ENCODE data around the gene ARMS2. TPM values are rescaled to one million over a fixed set of nuclear protein-coding genes. Genes with fewer than 3 reads are reported as not detected.

Gene ARMS2
- total RNA-seq, 1 donor from 2014 or later, result not detected

GRCh38 chr10:122465401-122466040, 11.1 kb downstream of the ARMS2 start:
- Histone ChIP-seq H3K4me1 (peaks cover 14% of the 10 kb centered on the region), H3K9me3 (ENCODE audit: low read depth) (no peaks in the 10 kb centered on the region), H3K9ac (no peak overlapping the region), H3K36me3 (no peaks in the 10 kb centered on the region), H3K4me3 (no peak overlapping the region), H3K79me2 (ENCODE audit: low read depth) (no peaks in the 10 kb centered on the region), H2AFZ (replicated peaks) (no peak overlapping the region), H3F3A (ENCODE audit: low read depth) (no peaks in the 10 kb centered on the region), H3K27me3 (peaks cover 68% of the 10 kb centered on the region), H3K27ac (no peak overlapping the region), H4K20me1 (ENCODE audit: low read depth) (peaks cover 11% of the 10 kb centered on the region), H3K4me2 (no peak overlapping the region)
- no peak for TF ChIP-seq EZH2phosphoT487 (IDR thresholded peaks at IDR 0.05)
- TF ChIP-seq CTCF (IDR thresholded peaks at IDR 0.05), result no peak
- H3K27ac Mint-ChIP-seq, result no peak overlapping the region
- H3K4me3 Mint-ChIP-seq, result no peak overlapping the region
- H3K4me1 Mint-ChIP-seq, result peaks cover 13% of the 10 kb centered on the region
- peaks cover 4% of the 10 kb centered on the region for H3K36me3 Mint-ChIP-seq
- H3K9me3 Mint-ChIP-seq, result no peaks in the 10 kb centered on the region
- no peak for DNase-seq (ENCODE audit: low spot score)
- H3K27me3 Mint-ChIP-seq (ENCODE audit: insufficient read depth, low read depth), result peaks cover 33% of the 10 kb centered on the region

- H3K4me3 ChIP-seq, result no peak overlapping the region
- no peak for DNase-seq (ENCODE audit: low spot score)
- peaks cover 8% of the 10 kb centered on the region for H3K4me1 ChIP-seq
- Mint-ChIP-seq H3K36me3 (peaks cover 4% of the 10 kb centered on the region), H3K9me3 (no peaks in the 10 kb centered on the region), H3K27ac (no peak overlapping the region), H3K4me3 (no peak overlapping the region), H3K27me3 (ENCODE audit: insufficient read depth, low read depth) (peaks cover 30% of the 10 kb centered on the region), H3K4me1 (peaks cover 10% of the 10 kb centered on the region)
- H4K20me1 ChIP-seq (ENCODE audit: low read depth), result peaks cover 11% of the 10 kb centered on the region
- H3K4me2 ChIP-seq, result no peak overlapping the region
- no peaks in the 10 kb centered on the region for H3K79me2 ChIP-seq (ENCODE audit: low read depth)
- no peaks in the 10 kb centered on the region for H3K36me3 ChIP-seq
- H2AFZ ChIP-seq (replicated peaks), result no peak overlapping the region
- no peaks in the 10 kb centered on the region for H3F3A ChIP-seq (ENCODE audit: low read depth)
- peaks cover 54% of the 10 kb centered on the region for H3K27me3 ChIP-seq
- H3K27ac ChIP-seq, result no peak overlapping the region
- H3K9me3 ChIP-seq (ENCODE audit: low read depth), result no peaks in the 10 kb centered on the region
- no peak for TF ChIP-seq CTCF (IDR thresholded peaks at IDR 0.05)
- H3K9ac ChIP-seq, result no peak overlapping the region
Measured at GRCh38 chr10:122466951-122467381, 12.5 kb downstream of the ARMS2 start.

- H3K9me3 Mint-ChIP-seq, result no peaks in the 10 kb centered on the region
- H3K9me3 ChIP-seq (ENCODE audit: low read depth), result no peaks in the 10 kb centered on the region
- H3K27ac ChIP-seq, result no peak overlapping the region
- peaks cover 7% of the 10 kb centered on the region for H3K4me1 Mint-ChIP-seq
- H4K20me1 ChIP-seq (ENCODE audit: low read depth), result peaks cover 11% of the 10 kb centered on the region
- peaks cover 4% of the 10 kb centered on the region for H3K36me3 Mint-ChIP-seq
- H3K9ac ChIP-seq, result no peak overlapping the region
- peaks cover 47% of the 10 kb centered on the region for H3K27me3 ChIP-seq
- no peak for TF ChIP-seq EZH2phosphoT487 (IDR thresholded peaks at IDR 0.05)
- TF ChIP-seq EZH2 (IDR thresholded peaks at IDR 0.05), result no peak
- no peak for TF ChIP-seq CTCF (IDR thresholded peaks at IDR 0.05)
- no peak overlapping the region for H2AFZ ChIP-seq (replicated peaks)
- no peak overlapping the region for H3K4me3 Mint-ChIP-seq
- no peaks in the 10 kb centered on the region for H3K36me3 ChIP-seq
- no peak overlapping the region for H3K27ac Mint-ChIP-seq
- H3K4me2 ChIP-seq, result no peak overlapping the region
- peaks cover 23% of the 10 kb centered on the region for H3K27me3 Mint-ChIP-seq (ENCODE audit: insufficient read depth, low read depth)
- H3F3A ChIP-seq (ENCODE audit: low read depth), result no peaks in the 10 kb centered on the region
- H3K79me2 ChIP-seq (ENCODE audit: low read depth), result no peaks in the 10 kb centered on the region
- H3K4me1 ChIP-seq, result peaks cover 3% of the 10 kb centered on the region
- H3K4me3 ChIP-seq, result no peak overlapping the region
- DNase-seq (ENCODE audit: low spot score), result no peak
Measured at GRCh38 chr10:122467701-122468100, 13.2 kb downstream of the ARMS2 start.
